Gastroesophageal sphincter (tissue), 4 donors: Measurements from ENCODE around the gene POM121L2. TPM values are rescaled to one million over a fixed set of nuclear protein-coding genes. Genes with fewer than 3 reads are reported as not detected.

ENCODE experiments used
- ATAC-seq: fragments of 150-250 bp; one replicate; pipeline ENCODE4 v1.9.1; 2016; ENCODE audit warnings: mild to moderate bottlenecking, moderate library complexity
- H3K27ac ChIP-seq, 4 donors: fragments of 200-600 bp; sonication (generic) in 3 of 4; 1 replicate in 3 of 4; 2 replicates in 1 of 4; pipeline ENCODE4 v1.5.1; 2016 to 2019
- H3K27me3 ChIP-seq: fragments of 200-600 bp; sonication (generic); one replicate; pipeline ENCODE4 v1.5.1; 2019
- H3K36me3 ChIP-seq, 2 donors: fragments of 200-600 bp; sonication (generic); one replicate each; pipeline ENCODE4 v1.5.1; 2019; ENCODE audit warnings: control low read depth in 1 of 2
- H3K4me1 ChIP-seq, 3 donors: fragments of 200-600 bp; sonication (generic); 1 replicate in 2 of 3; 2 replicates in 1 of 3; pipeline ENCODE4 v1.5.1; 2016 to 2019; ENCODE audit warnings: control low read depth in 2 of 3
- H3K4me3 ChIP-seq, 2 donors: fragments of 200-600 bp; sonication (generic); one replicate each; pipeline ENCODE4 v1.5.1; 2019; ENCODE audit warnings: mild to moderate bottlenecking in 1 of 2, moderate library complexity in 1 of 2
- H3K9me3 ChIP-seq, 3 donors: fragments of 200-600 bp; sonication (generic); one replicate each; pipeline ENCODE4 v1.5.1; 2017 to 2019; ENCODE audit warnings: control low read depth in 2 of 3
- CTCF ChIP-seq, 4 experiments: fragments of 200-600 bp in 2 of 4; fragments of 450-650 bp in 2 of 4; sonication (generic) in 1 of 4; IDR thresholded peaks; one replicate each; pipeline ENCODE4 v1.5.1; 2017 to 2019; ENCODE audit warnings: antibody characterized with exemption in 4 of 4, mild to moderate bottlenecking in 2 of 4, moderate library complexity in 2 of 4
- EP300 ChIP-seq: sonication (generic); formaldehyde crosslinking; IDR thresholded peaks from one replicate; pipeline ENCODE4 v1.6.1; 2017; ENCODE audit warnings: antibody characterized with exemption, mild to moderate bottlenecking
- POLR2A ChIP-seq, 2 donors: fragments of 450-650 bp; IDR thresholded peaks; one replicate each; pipeline ENCODE4 v1.6.1; 2017; ENCODE audit warnings: antibody characterized with exemption in 2 of 2, mild to moderate bottlenecking in 2 of 2, moderate library complexity in 1 of 2
- POLR2AphosphoS5 ChIP-seq: sonication (generic); formaldehyde crosslinking; IDR thresholded peaks from one replicate; pipeline ENCODE4 v1.6.1; 2017; ENCODE audit warnings: antibody characterized with exemption
- WGBS, 2 donors: methylation state at CpG; one replicate each; pipeline ENCODE4 v1.1.5; 2018; ENCODE audit warnings: low coverage in 1 of 2; 5-methylcytosine and 5-hydroxymethylcytosine counted together
- total RNA-seq, 4 donors: library from RNA; depleted of rRNA; stranded (reverse); fragments of >200 nt; gene quantifications; one replicate each; pipeline ENCODE4 v1.1.0, GENCODE V29; 2016

POM121L2 gene
- total RNA-seq, 4 donors from 2014 or later = not detected

- H3K4me3 ChIP-seq = no peak overlapping the region
- H3K27ac ChIP-seq = no peak overlapping the region
- no peaks in the 10 kb centered on the region for H3K36me3 ChIP-seq
- H3K9me3 ChIP-seq = peaks cover 0 to 40% (median 0%) of the 10 kb centered on the region in 3 donors
- no peaks in the 10 kb centered on the region for H3K4me1 ChIP-seq
- 4 to 5% methylated on average over 16 to 19 of the region's 33 CpGs for WGBS, 2 donors
- peaks cover 100% of the 10 kb centered on the region for H3K27me3 ChIP-seq
- ATAC-seq = no peak
- TF ChIP-seq CTCF (IDR thresholded peaks at IDR 0.05) (no peak), POLR2AphosphoS5 (no peak), POLR2A (IDR thresholded peaks at IDR 0.05) (no peak), EP300 (no peak)
Observed at GRCh38 chr6:27288136-27289044, 23.7 kb downstream of the POM121L2 start.

GRCh38 chr6:27287751-27288135 is 24.3 kb downstream of the POM121L2 start:
- TF ChIP-seq EP300 = no peak
- Histone ChIP-seq H3K27me3 (peaks cover 100% of the 10 kb centered on the region), H3K9me3 (peaks cover 0 to 47% (median 0%) of the 10 kb centered on the region in 3 donors), H3K27ac (no peak overlapping the region), H3K36me3 (no peaks in the 10 kb centered on the region), H3K4me1 (no peaks in the 10 kb centered on the region), H3K4me3 (no peak overlapping the region)
- 7 to 8% methylated on average over 7 to 8 of the region's 8 CpGs for WGBS, 2 donors
- ATAC-seq = no peak

- Histone ChIP-seq H3K9me3 (peaks cover 0 to 46% (median 0%) of the 10 kb centered on the region in 3 donors), H3K36me3 (no peaks in the 10 kb centered on the region), H3K27me3 (peaks cover 99% of the 10 kb centered on the region), H3K4me3 (no peak overlapping the region), H3K27ac (no peak overlapping the region), H3K4me1 (no peaks in the 10 kb centered on the region)
- no peak for ATAC-seq
- TF ChIP-seq CTCF (IDR thresholded peaks at IDR 0.05) (no peak), POLR2AphosphoS5 (no peak), POLR2A (IDR thresholded peaks at IDR 0.05) (no peak), EP300 (no peak)
- 60 to 86% methylated on average over 1 to 2 of the region's 2 CpGs for WGBS, 2 donors
Observed at GRCh38 chr6:27286141-27286540, 25.9 kb downstream of the POM121L2 start.

GRCh38 chr6:27283279-27283678 is 28.8 kb downstream of the POM121L2 start:
- no peak for TF ChIP-seq POLR2AphosphoS5
- no peak for TF ChIP-seq EP300
- no peak for TF ChIP-seq POLR2A (IDR thresholded peaks at IDR 0.05)
- no peak for TF ChIP-seq CTCF (IDR thresholded peaks at IDR 0.05)
- ATAC-seq = no peak
- Histone ChIP-seq H3K9me3 (peaks cover 0 to 38% (median 0%) of the 10 kb centered on the region in 3 donors), H3K36me3 (no peaks in the 10 kb centered on the region), H3K27ac (no peak overlapping the region), H3K27me3 (peaks cover 99% of the 10 kb centered on the region), H3K4me1 (no peaks in the 10 kb centered on the region), H3K4me3 (no peak overlapping the region)
- 8 to 10% methylated on average over 16 of the region's 16 CpGs for WGBS, 2 donors

GRCh38 chr6:27281569-27281968 is 30.5 kb downstream of the POM121L2 start:
- WGBS, 2 donors = 32 to 55% methylated on average over 1 of the region's 1 CpG
- Histone ChIP-seq H3K4me3 (no peak overlapping the region), H3K27ac (no peak overlapping the region), H3K36me3 (no peaks in the 10 kb centered on the region), H3K9me3 (peaks cover 0 to 43% (median 0%) of the 10 kb centered on the region in 3 donors), H3K4me1 (no peaks in the 10 kb centered on the region), H3K27me3 (peaks cover 99% of the 10 kb centered on the region)
- TF ChIP-seq POLR2A (IDR thresholded peaks at IDR 0.05) (no peak), POLR2AphosphoS5 (no peak), EP300 (no peak), CTCF (IDR thresholded peaks at IDR 0.05) (no peak)
- ATAC-seq = no peak
